ENCODE results near the gene CMC2. TPM values are rescaled to one million over a fixed set of nuclear protein-coding genes. Genes with fewer than 3 reads are reported as not detected.

CMC2 gene
- polyA plus RNA-seq, 3 donors, result 54.9 to 76.0 (median 68.1) TPM

DNA sequence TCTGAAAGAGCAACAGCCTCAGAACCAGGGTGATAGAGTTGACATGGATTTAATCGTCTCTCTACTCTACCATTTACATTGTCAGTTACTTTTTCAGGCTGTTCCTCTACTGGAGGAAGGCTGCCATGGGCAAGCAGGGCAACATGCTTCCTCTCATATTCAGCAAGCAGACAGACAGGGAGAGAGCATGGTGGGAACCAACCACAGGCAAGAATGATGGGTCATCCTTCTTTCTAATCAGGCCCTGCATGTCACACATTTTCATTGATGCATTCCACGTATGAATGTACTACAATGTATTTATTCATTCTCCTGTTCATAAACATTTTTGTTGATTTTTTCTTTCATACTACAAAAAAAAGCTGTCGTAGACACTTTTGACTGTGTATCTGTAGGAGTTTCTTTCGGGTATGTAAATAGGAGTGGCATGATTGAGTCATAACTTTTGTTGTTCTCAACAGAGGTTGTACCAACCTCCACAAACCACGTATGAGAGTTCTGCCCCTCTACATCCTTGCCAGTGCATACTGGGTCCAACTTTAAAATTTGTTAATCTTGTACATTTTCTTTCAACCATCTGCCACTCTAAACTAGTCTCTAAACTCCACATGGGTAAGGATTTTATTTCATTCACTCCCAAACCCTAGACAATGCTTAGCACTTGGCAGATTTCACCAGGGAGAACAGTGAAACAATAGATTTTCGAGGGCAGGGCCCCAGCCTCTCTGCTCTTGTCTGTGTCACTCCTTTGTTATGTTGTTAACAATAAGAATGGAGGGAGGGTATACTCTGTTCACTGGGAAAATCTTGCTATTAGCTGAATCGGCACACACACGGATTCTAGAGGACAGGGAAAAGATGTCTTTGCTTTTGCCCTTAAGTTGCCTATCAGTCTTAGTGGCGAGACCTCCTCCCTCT lies 58.7 kb downstream of the CMC2 start:
- DNase-seq (ENCODE audit: extremely low read depth in 1 of 11, low read depth in 9 of 11, low spot score in 4 of 11), result no peak

DNA sequence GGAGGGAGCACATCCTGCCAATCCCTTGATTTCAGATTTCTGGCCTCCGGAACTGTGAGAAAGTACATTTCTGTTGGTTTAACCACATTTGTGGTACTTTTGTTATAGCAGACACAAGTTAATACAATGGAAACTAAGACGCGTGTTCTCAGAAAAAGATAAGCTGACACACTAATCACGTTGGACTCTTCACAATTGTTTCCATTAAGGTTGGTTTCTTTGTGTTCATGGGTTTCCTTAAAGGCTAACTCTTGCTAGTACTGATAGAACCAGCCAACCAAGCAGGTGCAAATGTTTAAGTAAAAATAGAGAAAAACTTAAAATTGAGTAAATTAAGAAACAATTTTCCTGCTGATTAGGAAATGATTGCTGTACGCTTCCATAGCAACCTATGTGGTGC lies 59.4 kb downstream of the CMC2 start:
- DNase-seq (ENCODE audit: extremely low read depth in 1 of 11, low read depth in 9 of 11, low spot score in 4 of 11), result no peak

DNA sequence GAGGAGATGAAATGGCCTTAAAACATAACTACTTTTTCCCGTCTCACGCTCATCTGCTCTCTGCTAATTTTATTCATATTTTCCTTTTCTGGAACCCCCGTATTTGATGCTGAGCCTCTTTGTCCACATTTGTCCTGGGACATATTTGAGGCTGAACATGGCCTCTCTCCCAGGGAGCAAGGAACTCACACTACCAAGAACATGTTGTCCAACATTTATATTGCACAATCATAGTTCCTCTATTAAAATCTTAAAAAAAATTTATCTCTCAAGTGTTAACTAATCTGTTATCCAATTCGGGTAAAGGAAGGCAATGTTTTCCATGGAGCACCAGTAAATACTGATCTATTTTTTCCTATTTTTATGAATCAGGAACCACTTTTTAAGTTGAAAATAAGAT lies 60.2 kb downstream of the CMC2 start:
- DNase-seq (ENCODE audit: extremely low read depth in 1 of 11, low read depth in 9 of 11, low spot score in 4 of 11), result no peak

DNA sequence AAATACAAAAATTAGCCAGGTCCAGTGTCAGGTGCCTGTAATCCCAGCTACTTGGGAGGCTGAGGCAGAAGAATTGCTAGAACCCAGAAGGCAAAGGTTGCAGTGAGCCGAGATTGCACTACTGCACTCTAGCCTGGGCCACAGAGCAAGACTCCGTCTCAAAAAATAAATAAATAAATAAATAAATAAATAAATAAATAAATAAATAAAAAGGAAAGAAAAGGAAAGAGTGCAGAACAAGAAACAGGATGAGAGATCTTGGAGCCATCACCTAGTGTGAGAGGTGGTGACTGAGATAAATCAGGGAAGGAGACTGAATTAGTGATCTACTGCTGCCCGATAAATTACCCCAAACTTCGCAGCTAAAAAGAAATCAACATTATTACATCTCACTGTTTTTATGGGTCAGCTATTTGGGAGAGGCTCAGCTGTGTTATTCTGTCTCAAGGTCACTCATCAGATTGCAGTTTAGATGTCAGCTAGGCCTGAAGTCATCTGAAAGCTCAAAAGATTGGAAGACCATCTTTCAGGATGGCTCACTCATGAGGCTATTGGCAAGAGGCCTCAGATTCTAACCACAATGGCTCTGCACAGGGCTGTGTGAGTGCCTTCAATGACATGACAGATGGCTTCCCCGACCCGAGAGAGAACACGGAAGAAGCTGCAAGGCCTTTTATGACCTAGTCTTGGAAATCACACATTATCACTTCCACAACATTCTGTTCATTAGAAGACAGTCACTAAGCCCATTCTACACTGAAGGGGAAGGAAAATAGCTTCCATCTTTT lies 66.4 kb downstream of the CMC2 start:
- no peak for DNase-seq (ENCODE audit: extremely low read depth in 1 of 11, low read depth in 9 of 11, low spot score in 4 of 11)

- no peak for DNase-seq (ENCODE audit: extremely low read depth in 1 of 11, low read depth in 9 of 11, low spot score in 4 of 11)
Measured at GRCh38 chr16:80938879-80939260, 67.8 kb downstream of the CMC2 start.

DNA sequence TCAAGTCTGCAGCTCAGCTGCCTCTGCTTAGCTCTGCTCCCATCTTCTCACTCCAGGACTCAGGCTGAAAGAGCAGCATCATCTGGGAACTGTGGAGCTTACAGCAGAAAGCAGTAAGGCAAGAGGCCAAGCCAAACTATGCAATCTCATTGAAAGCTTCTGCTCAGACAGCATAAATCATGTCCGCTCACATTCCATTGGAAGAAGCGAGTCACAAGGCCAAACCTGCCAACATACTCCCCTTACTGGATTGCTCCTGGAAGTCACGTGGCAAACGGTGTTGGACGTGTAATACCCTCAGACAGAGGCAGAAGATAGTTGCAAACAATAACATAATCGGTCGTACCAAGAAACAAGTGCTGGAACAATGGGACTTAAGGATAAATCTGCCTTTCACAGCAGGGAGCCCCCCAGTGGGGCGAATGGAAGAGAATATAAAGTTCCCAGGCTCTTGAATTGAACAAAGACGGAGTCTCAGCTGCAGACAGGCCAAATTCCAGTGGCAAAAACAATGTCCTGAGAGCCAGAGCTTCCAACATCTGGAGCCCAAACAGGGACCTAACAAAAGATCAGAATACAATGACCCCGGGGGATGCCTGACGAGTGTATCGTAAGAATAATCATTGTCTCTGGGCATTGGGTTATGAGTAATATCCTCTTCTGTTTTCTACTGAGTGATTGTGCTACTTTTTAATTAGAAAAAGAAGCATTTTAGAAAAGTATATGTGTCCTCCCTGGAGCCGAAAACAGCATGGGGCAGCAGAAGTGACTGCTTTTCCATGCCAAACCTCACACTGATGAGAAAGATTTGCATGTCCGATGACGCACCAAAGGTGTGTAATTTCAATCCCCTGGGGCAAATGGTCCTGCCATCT lies 68.4 kb downstream of the CMC2 start:
- peak; percentile 31 to 68 (median 53) for DNase-seq (ENCODE audit: extremely low read depth in 1 of 11, low read depth in 9 of 11, low spot score in 4 of 11)

GRCh38 chr16:80936410-80936809 lies 70.3 kb downstream of the CMC2 start:
- DNase-seq (ENCODE audit: extremely low read depth in 1 of 11, low read depth in 9 of 11, low spot score in 4 of 11), result peak in 1 of 11 donors; percentile 5

GRCh38 chr16:80935691-80936090 lies 71.0 kb downstream of the CMC2 start:
- DNase-seq (ENCODE audit: extremely low read depth in 1 of 11, low read depth in 9 of 11, low spot score in 4 of 11), result no peak

DNA sequence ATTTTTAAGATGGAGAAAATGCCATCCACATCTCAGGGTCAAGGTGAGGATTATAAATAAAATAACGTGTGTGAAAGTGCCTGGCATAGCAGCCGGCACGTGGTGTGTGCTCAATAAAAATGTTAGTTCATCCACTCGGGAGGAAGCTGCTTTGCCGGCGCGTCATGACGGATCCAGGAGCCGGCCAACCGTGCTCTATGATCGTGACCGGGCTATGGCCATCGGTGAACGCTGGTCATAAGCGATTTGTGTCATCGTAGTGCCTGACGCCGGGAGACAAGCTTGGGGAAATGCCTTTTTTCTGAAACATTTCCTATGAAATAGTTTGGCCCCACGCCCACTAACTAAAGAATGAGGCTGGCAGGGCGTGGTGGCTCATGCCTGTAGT lies 74.0 kb downstream of the CMC2 start:
- DNase-seq (ENCODE audit: extremely low read depth in 1 of 11, low read depth in 9 of 11, low spot score in 4 of 11), result peak in 5 of 11 donors; percentile 8 to 24 (median 13)

- DNase-seq (ENCODE audit: extremely low read depth in 1 of 11, low read depth in 9 of 11, low spot score in 4 of 11), result peak; percentile 13 to 52 (median 43)
Measured at GRCh38 chr16:80931801-80932707, 74.6 kb downstream of the CMC2 start.

GRCh38 chr16:80924372-80924978 lies 82.2 kb downstream of the CMC2 start:
- peak in 2 of 11 donors; percentile 11 to 12 for DNase-seq (ENCODE audit: extremely low read depth in 1 of 11, low read depth in 9 of 11, low spot score in 4 of 11)

GRCh38 chr16:80923356-80923755 lies 83.3 kb downstream of the CMC2 start:
- no peak for DNase-seq (ENCODE audit: extremely low read depth in 1 of 11, low read depth in 9 of 11, low spot score in 4 of 11)

Other genes with a start within 250 kb of the CMC2 start
- gene CDYL2, start 202.3 kb downstream of the CMC2 start, polyA plus RNA-seq (ENCODE audit: insufficient read length in 3 of 3), result 1 to 10 TPM; 6.3 to 8.0 (median 7.7) TPM
- 10 to 100 TPM; 16.3 to 25.2 (median 24.8) TPM for gene CENPN, start 329 bp upstream of the CMC2 start, polyA plus RNA-seq (ENCODE audit: insufficient read length in 3 of 3)
- gene ATMIN, start 29.0 kb upstream of the CMC2 start, polyA plus RNA-seq (ENCODE audit: insufficient read length in 3 of 3), result 10 to 100 TPM; 42.7 to 53.5 (median 43.3) TPM
- 1 to 10 TPM; 1.5 to 1.9 (median 1.7) TPM for gene C16orf46, start 70.4 kb upstream of the CMC2 start, polyA plus RNA-seq (ENCODE audit: insufficient read length in 3 of 3)
- 100 to 1,000 TPM in 1 of 3 donors, 10 to 100 TPM in 2; 71.3 to 108 (median 88.2) TPM for gene GCSH, start 89.5 kb upstream of the CMC2 start, polyA plus RNA-seq (ENCODE audit: insufficient read length in 3 of 3)
- gene BCO1, start 231.8 kb upstream of the CMC2 start, polyA plus RNA-seq (ENCODE audit: insufficient read length in 3 of 3), result 1 to 10 TPM; 2.3 to 3.0 (median 2.4) TPM